Measurements from ENCODE around the gene ANKRD18B.

- TF ChIP-seq CTCF (IDR thresholded peaks at IDR 0.05) (no peak), EZH2 (IDR thresholded peaks at IDR 0.05; ENCODE audit: borderline replicate concordance, insufficient read depth, low read depth, low read length, poor library complexity, severe bottlenecking) (no peak)
These were observed 376 bp downstream of the ANKRD18B start for GRCh38 chr9:33524306-33524947.

Measured in B cell (primary cell).